Adipocyte (in vitro differentiated cells): ENCODE results near the gene NSUN4.

Source experiments
- DNase-seq: peaks from one replicate; pipeline ENCODE4 v3.0.0-alpha.2; 2015; ENCODE audit warnings: low read depth
- H3K27me3 ChIP-seq: replicated peaks from 2 replicates; pipeline ENCODE4 v1.7.0; 2013; ENCODE audit warnings: mild to moderate bottlenecking, low read length, moderate library complexity; ENCODE audit not compliant: control insufficient read depth, insufficient read depth
- H3K36me3 ChIP-seq: 2 replicates; pipeline ENCODE4 v1.7.0; 2013; ENCODE audit warnings: low read length, mild to moderate bottlenecking, moderate library complexity; ENCODE audit not compliant: control insufficient read depth, insufficient read depth, severe bottlenecking
- H3K4me1 ChIP-seq: 2 replicates; pipeline ENCODE4 v1.7.0; 2013; ENCODE audit warnings: mild to moderate bottlenecking, low read length, moderate library complexity; ENCODE audit not compliant: control insufficient read depth, insufficient read depth
- H3K4me3 ChIP-seq: 2 replicates; pipeline ENCODE4 v1.7.0; 2013; ENCODE audit warnings: mild to moderate bottlenecking, low read length, moderate library complexity
- H3K9ac ChIP-seq: 2 replicates; pipeline ENCODE4 v1.7.0; 2013; ENCODE audit warnings: mild to moderate bottlenecking, low read length, moderate library complexity
- H3K9me3 ChIP-seq: 2 replicates; pipeline ENCODE4 v1.7.0; 2013; ENCODE audit warnings: mild to moderate bottlenecking, low read length, moderate library complexity; ENCODE audit not compliant: control insufficient read depth

The NSUN4 gene

DNA sequence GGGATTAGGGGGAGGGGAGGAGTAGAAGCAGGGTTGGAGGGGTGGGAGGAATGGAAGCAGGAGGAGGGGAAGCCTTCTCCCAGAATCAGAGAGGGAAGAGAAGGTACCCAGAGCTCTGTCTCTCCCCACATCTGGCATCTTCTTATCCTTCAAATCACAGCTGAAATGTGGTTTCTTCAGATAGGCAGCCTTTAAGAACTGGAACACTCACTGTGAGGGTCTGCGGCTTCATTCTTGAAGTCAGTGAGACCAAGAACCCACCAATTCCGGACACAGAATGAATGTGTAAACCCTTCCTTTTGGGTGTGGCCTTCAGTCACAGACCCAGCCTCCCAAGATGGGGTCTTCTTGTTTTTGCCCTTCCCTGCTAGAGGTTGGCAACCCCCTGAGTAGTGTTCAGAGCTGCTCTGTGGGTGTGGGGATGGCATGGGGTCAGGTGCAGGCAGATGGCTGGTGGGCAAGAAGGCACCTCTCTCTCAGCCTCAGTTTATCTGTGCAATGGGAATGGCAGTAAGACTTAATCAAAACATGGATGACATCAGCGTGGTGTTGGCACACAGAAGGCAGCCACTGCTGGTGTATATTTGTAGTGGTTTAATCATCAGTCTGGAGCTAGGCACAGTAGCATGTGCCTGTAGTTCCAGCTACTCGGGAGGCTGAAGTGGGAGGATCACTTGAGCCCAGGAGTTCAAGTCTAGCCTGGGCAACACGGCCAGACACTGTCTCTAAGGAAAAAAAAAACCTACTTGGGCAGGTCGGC, 60.7 kb downstream of the NSUN4 start:
- Histone ChIP-seq H3K9me3 (no peaks in the 10 kb centered on the region), H3K27me3 (peaks cover 3% of the 10 kb centered on the region), H3K4me1 (peaks cover 10% of the 10 kb centered on the region), H3K36me3 (no peaks in the 10 kb centered on the region), H3K4me3 (no peak overlapping the region), H3K9ac (no peak overlapping the region)
- no peak for DNase-seq

DNA sequence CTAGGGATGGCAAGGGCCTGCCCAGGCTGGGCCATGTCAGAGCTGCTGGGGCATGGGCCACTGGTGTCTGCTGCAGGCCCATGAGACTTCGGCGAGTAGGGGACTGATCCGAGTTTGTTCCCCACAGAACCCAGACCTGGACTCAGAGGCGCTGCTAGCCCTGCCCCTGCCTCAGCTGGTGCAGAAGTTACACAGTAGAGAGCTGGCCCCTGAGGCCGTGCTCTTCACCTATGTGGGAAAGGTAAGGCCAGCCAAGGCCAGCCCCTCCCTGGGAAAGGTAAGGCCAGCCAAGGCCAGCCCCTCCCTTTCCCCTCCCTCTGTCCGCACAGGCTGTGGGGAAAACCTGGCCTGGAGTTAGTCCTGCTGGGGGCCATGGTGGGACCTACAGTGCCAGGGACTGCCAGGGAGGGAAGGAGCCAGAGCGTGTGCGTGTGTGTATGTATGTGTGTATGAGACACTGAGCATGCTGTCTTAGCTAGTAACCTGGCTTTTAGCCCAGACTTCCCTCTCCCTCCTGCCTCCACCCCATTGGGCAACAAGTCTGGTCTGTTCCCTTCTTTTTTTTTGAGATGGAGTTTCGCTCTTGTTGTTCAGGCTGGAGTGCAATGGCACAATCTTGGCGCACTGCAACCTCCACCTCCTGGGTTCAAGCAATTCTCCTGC, 61.5 kb downstream of the NSUN4 start:
- DNase-seq, result peak; percentile 92
- no peak overlapping the region for H3K9ac ChIP-seq
- H3K9me3 ChIP-seq, result no peaks in the 10 kb centered on the region
- H3K4me3 ChIP-seq, result no peak overlapping the region
- H3K36me3 ChIP-seq, result no peaks in the 10 kb centered on the region
- H3K4me1 ChIP-seq, result peaks cover 15% of the 10 kb centered on the region
- peaks cover 3% of the 10 kb centered on the region for H3K27me3 ChIP-seq

GRCh38 chr1:46403916-46404315, 63.3 kb downstream of the NSUN4 start:
- Histone ChIP-seq H3K9ac (no peak overlapping the region), H3K4me1 (peaks cover 20% of the 10 kb centered on the region), H3K36me3 (no peaks in the 10 kb centered on the region), H3K27me3 (peaks cover 3% of the 10 kb centered on the region), H3K9me3 (no peaks in the 10 kb centered on the region), H3K4me3 (no peak overlapping the region)
- no peak for DNase-seq

DNA sequence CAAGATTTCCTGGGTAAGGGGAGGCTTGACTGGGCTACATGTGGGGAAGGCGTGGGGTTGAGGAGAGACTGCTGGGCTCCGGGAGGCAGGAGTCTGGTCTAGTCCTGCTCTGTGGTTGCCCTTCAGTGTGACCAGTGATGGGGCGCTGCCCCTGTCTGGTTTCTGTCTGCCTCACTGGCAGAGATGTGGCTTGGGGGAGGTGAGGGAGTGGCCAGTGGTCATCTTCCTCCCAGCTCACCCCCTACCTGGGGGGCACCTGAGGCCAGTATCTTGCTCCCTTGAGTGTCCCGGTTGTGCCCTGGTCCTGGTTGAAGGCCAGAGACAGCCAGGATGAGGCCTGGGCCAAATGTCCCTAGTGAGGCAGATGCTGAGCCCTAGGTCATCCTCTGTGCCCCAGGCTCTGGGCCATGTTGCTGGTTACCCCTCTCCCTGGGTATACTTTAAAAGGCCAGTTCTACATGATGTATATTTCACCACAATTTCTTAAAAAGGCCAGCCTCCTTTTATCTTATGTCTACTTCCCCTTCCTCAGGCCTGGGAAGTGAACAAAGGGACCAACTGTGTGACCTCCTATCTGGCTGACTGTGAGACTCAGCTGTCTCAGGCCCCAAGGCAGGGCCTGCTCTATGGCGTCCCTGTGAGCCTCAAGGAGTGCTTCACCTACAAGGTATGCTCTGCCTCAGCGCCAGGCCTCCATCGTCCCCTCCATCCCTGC, 64.0 kb downstream of the NSUN4 start:
- Histone ChIP-seq H3K9me3 (no peaks in the 10 kb centered on the region), H3K27me3 (no peaks in the 10 kb centered on the region), H3K4me3 (no peak overlapping the region), H3K36me3 (no peaks in the 10 kb centered on the region), H3K9ac (no peak overlapping the region), H3K4me1 (peaks cover 22% of the 10 kb centered on the region)
- no peak for DNase-seq

- DNase-seq, result no peak
- H3K4me1 ChIP-seq, result peaks cover 22% of the 10 kb centered on the region
- no peaks in the 10 kb centered on the region for H3K9me3 ChIP-seq
- no peak overlapping the region for H3K9ac ChIP-seq
- no peaks in the 10 kb centered on the region for H3K27me3 ChIP-seq
- no peaks in the 10 kb centered on the region for H3K36me3 ChIP-seq
- no peak overlapping the region for H3K4me3 ChIP-seq
Observed at GRCh38 chr1:46405197-46405555, 64.6 kb downstream of the NSUN4 start.

GRCh38 chr1:46405724-46406123, 65.1 kb downstream of the NSUN4 start:
- Histone ChIP-seq H3K36me3 (no peaks in the 10 kb centered on the region), H3K9me3 (no peaks in the 10 kb centered on the region), H3K9ac (peak overlapping the region; percentile 74), H3K4me1 (peaks cover 27% of the 10 kb centered on the region), H3K4me3 (no peak overlapping the region), H3K27me3 (no peaks in the 10 kb centered on the region)
- DNase-seq, result no peak

DNA sequence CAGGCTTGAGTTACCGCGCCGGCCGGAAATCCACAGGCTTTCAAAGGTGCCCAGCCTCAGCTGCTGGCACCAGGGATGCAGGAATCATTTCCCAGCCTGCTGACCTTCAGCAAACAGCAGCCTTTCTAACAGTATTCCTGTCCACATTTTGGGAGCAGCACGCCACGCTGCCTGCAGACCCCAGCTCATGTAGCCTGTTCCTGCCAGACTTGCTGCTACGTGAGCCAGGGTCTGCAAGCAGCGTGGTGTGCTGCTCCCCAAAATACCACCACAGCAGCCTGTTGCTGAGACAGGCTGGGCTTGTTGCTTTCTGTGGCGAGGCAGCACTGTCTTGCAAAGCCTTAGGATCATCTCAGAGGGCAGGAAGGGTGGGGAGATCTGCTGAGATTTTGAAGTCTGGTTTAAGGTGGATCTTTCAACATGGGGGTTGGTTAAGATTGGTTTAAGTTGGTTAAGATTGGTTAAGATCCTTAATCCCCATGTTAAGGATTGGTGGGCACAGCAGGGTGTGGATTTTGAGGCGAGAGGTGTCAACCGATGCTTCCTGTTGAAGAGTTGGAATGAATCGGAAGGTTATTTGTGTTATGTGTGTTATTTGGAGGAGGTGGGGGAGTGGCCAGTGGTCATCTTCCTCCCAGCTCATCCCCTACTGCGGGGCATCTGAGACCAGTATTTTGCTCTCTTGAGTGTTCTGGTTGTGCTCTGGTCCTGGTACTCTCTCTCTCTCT, 66.4 kb downstream of the NSUN4 start:
- Histone ChIP-seq H3K9me3 (no peaks in the 10 kb centered on the region), H3K36me3 (no peaks in the 10 kb centered on the region), H3K4me1 (peaks cover 28% of the 10 kb centered on the region), H3K27me3 (no peaks in the 10 kb centered on the region), H3K9ac (peak overlapping the region; percentile 40), H3K4me3 (no peak overlapping the region)
- DNase-seq, result peak; percentile 28

DNA sequence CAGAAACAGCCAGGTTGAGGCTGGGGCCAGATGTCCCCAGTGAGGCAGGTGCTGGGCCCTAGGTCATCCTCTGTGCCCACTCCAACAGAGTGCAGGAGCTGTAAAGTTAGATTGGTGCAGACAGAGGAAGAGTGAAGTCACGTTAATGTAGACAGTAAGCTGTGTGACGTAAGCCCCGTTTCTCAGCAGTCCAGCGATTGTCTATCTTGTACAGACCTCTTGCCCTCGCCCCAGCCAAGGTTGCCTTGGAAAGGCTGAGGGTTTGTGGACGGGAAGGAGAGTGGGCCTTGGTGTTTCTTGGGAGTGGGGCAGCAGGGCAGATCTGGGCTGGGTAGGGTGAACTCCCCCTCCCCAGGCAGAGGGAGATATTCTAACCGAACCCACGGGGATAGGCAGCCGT, 67.0 kb downstream of the NSUN4 start:
- Histone ChIP-seq H3K9ac (no peak overlapping the region), H3K36me3 (no peaks in the 10 kb centered on the region), H3K27me3 (no peaks in the 10 kb centered on the region), H3K4me3 (no peak overlapping the region), H3K9me3 (no peaks in the 10 kb centered on the region), H3K4me1 (peaks cover 26% of the 10 kb centered on the region)
- DNase-seq, result no peak

DNA sequence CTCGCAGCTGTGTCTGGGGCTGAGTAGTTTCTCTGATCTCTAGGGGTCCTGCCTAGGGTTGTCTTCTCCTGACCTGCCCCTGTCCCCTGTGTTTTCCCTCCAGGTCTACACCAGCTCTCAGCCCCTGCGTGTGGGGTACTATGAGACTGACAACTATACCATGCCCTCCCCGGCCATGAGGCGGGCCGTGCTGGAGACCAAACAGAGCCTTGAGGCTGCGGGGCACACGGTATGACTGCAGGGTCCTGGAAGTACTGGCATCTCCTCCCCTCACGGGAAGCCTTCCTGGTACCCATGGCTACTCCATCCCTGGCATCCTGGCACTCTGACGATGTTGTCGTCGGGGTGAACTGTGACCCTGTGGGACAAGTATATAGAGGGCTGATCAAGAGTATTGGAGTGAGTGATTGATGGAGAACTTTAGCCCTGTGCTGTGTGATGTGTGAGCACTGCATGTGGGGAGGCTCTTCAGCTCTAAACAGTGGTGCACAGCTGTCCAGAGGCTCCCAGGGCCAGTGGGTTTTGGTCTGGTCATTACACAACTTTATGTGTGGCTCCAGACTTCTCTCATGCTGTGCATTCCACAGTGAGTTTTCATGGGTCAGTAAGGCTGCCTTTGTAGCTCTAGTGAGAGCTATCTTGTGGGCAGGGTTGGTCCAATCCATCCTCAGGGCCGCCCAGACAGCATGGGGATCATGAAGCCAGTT, 67.9 kb downstream of the NSUN4 start:
- Histone ChIP-seq H3K9me3 (no peaks in the 10 kb centered on the region), H3K9ac (no peak overlapping the region), H3K27me3 (no peaks in the 10 kb centered on the region), H3K36me3 (no peaks in the 10 kb centered on the region), H3K4me1 (peaks cover 26% of the 10 kb centered on the region), H3K4me3 (no peak overlapping the region)
- peak; percentile 50 for DNase-seq

- Histone ChIP-seq H3K4me1 (peaks cover 26% of the 10 kb centered on the region), H3K4me3 (no peak overlapping the region), H3K27me3 (no peaks in the 10 kb centered on the region), H3K9ac (no peak overlapping the region), H3K9me3 (no peaks in the 10 kb centered on the region), H3K36me3 (no peaks in the 10 kb centered on the region)
- DNase-seq, result no peak
Observed at GRCh38 chr1:46409063-46409372, 68.4 kb downstream of the NSUN4 start.
